ENCODE results near the gene B3GNT4.

The B3GNT4 gene

GRCh38 chr12:122159882-122160281 is 43.6 kb upstream of the B3GNT4 start:
- H3K79me2 ChIP-seq (ENCODE audit: insufficient read depth, low read length): no peaks in the 10 kb centered on the region
- TF ChIP-seq EZH2phosphoT487 (conservative IDR thresholded peaks at IDR 0.05; ENCODE audit: low read length) (no peak), CTCF (IDR thresholded peaks at IDR 0.05; ENCODE audit: insufficient read depth, low read length, poor library complexity, severe bottlenecking) (no peak)
- no peaks in the 10 kb centered on the region for H3F3A ChIP-seq (ENCODE audit: insufficient read depth)
- no peaks in the 10 kb centered on the region for H3K9me2 ChIP-seq (replicated peaks; ENCODE audit: insufficient read depth, low read length)
- H2AFZ ChIP-seq (ENCODE audit: low read depth, low read length, severe bottlenecking): no peak overlapping the region
- no peak overlapping the region for H3K4me3 ChIP-seq (ENCODE audit: insufficient read depth, low read length, poor library complexity, severe bottlenecking)
- H3K9me3 ChIP-seq (ENCODE audit: insufficient read depth, low read length): no peaks in the 10 kb centered on the region
- H4K20me1 ChIP-seq (ENCODE audit: low read depth, low read length): no peaks in the 10 kb centered on the region
- no peak overlapping the region for H3K9ac ChIP-seq (ENCODE audit: low read length)
- no peaks in the 10 kb centered on the region for H3K36me3 ChIP-seq (ENCODE audit: low read length)
- H3K27ac ChIP-seq (ENCODE audit: low read depth, low read length): no peak overlapping the region
- H3K27me3 ChIP-seq (ENCODE audit: low read length): no peaks in the 10 kb centered on the region
- H3K4me2 ChIP-seq (ENCODE audit: low read depth, low read length, poor library complexity, severe bottlenecking): no peak overlapping the region

- Histone ChIP-seq H3K4me2 (ENCODE audit: low read depth, low read length, poor library complexity, severe bottlenecking) (no peak overlapping the region), H4K20me1 (ENCODE audit: low read depth, low read length) (no peaks in the 10 kb centered on the region), H3K9ac (ENCODE audit: low read length) (no peak overlapping the region), H3K27ac (ENCODE audit: low read depth, low read length) (no peak overlapping the region), H3K9me3 (ENCODE audit: insufficient read depth, low read length) (no peaks in the 10 kb centered on the region), H3K27me3 (ENCODE audit: low read length) (no peaks in the 10 kb centered on the region), H3F3A (ENCODE audit: insufficient read depth) (no peaks in the 10 kb centered on the region), H3K36me3 (ENCODE audit: low read length) (no peaks in the 10 kb centered on the region), H2AFZ (ENCODE audit: low read depth, low read length, severe bottlenecking) (no peak overlapping the region), H3K79me2 (ENCODE audit: insufficient read depth, low read length) (no peaks in the 10 kb centered on the region), H3K4me3 (ENCODE audit: insufficient read depth, low read length, poor library complexity, severe bottlenecking) (no peak overlapping the region), H3K9me2 (replicated peaks; ENCODE audit: insufficient read depth, low read length) (no peaks in the 10 kb centered on the region)
- TF ChIP-seq CTCF (IDR thresholded peaks at IDR 0.05; ENCODE audit: insufficient read depth, low read length, poor library complexity, severe bottlenecking): no peak
Observed at GRCh38 chr12:122160761-122161160, 42.7 kb upstream of the B3GNT4 start.

GRCh38 chr12:122161682-122162081 is 41.8 kb upstream of the B3GNT4 start:
- no peaks in the 10 kb centered on the region for H3K9me2 ChIP-seq (replicated peaks; ENCODE audit: insufficient read depth, low read length)
- no peak overlapping the region for H3K4me3 ChIP-seq (ENCODE audit: insufficient read depth, low read length, poor library complexity, severe bottlenecking)
- TF ChIP-seq EZH2phosphoT487 (conservative IDR thresholded peaks at IDR 0.05; ENCODE audit: low read length) (no peak), CTCF (IDR thresholded peaks at IDR 0.05; ENCODE audit: insufficient read depth, low read length, poor library complexity, severe bottlenecking) (no peak)
- H3K27ac ChIP-seq (ENCODE audit: low read depth, low read length): no peak overlapping the region
- H2AFZ ChIP-seq (ENCODE audit: low read depth, low read length, severe bottlenecking): no peak overlapping the region
- H3K27me3 ChIP-seq (ENCODE audit: low read length): no peaks in the 10 kb centered on the region
- H3K36me3 ChIP-seq (ENCODE audit: low read length): no peaks in the 10 kb centered on the region
- H3K9ac ChIP-seq (ENCODE audit: low read length): no peak overlapping the region
- H3K79me2 ChIP-seq (ENCODE audit: insufficient read depth, low read length): no peaks in the 10 kb centered on the region
- H3F3A ChIP-seq (ENCODE audit: insufficient read depth): no peaks in the 10 kb centered on the region
- H3K4me2 ChIP-seq (ENCODE audit: low read depth, low read length, poor library complexity, severe bottlenecking): no peak overlapping the region
- no peaks in the 10 kb centered on the region for H3K9me3 ChIP-seq (ENCODE audit: insufficient read depth, low read length)
- no peaks in the 10 kb centered on the region for H4K20me1 ChIP-seq (ENCODE audit: low read depth, low read length)

GRCh38 chr12:122162976-122163375 is 40.5 kb upstream of the B3GNT4 start:
- H4K20me1 ChIP-seq (ENCODE audit: low read depth, low read length): no peaks in the 10 kb centered on the region

More at GRCh38 chr12:122162976-122163375, 40.5 kb upstream of the B3GNT4 start:
- Histone ChIP-seq H3K9ac (ENCODE audit: low read length) (no peak overlapping the region), H3K4me2 (ENCODE audit: low read depth, low read length, poor library complexity, severe bottlenecking) (no peak overlapping the region), H3K4me3 (ENCODE audit: insufficient read depth, low read length, poor library complexity, severe bottlenecking) (no peak overlapping the region), H3K27ac (ENCODE audit: low read depth, low read length) (no peak overlapping the region), H3K9me3 (ENCODE audit: insufficient read depth, low read length) (no peaks in the 10 kb centered on the region), H3K36me3 (ENCODE audit: low read length) (no peaks in the 10 kb centered on the region), H2AFZ (ENCODE audit: low read depth, low read length, severe bottlenecking) (no peak overlapping the region), H3K27me3 (ENCODE audit: low read length) (no peaks in the 10 kb centered on the region), H3K79me2 (ENCODE audit: insufficient read depth, low read length) (no peaks in the 10 kb centered on the region), H3K9me2 (replicated peaks; ENCODE audit: insufficient read depth, low read length) (no peaks in the 10 kb centered on the region), H3F3A (ENCODE audit: insufficient read depth) (no peaks in the 10 kb centered on the region)
- TF ChIP-seq CTCF (IDR thresholded peaks at IDR 0.05; ENCODE audit: insufficient read depth, low read length, poor library complexity, severe bottlenecking): no peak
- TF ChIP-seq EZH2phosphoT487 (conservative IDR thresholded peaks at IDR 0.05; ENCODE audit: low read length): no peak
